Chondrocyte (in vitro differentiated cells): Measurements from ENCODE around the gene AGBL4. TPM values are rescaled to one million over a fixed set of nuclear protein-coding genes. Genes with fewer than 3 reads are reported as not detected.

Experiments
- DNase-seq: peaks from one replicate; pipeline ENCODE4 v3.0.0; 2021; ENCODE audit warnings: mixed read lengths, low spot score
- H3K27ac Mint-ChIP-seq: one replicate; pipeline ENCODE4 v1.8.0; 2021; ENCODE audit warnings: mild to moderate bottlenecking, moderate library complexity, mixed read lengths; ENCODE audit not compliant: unreplicated experiment
- H3K27me3 Mint-ChIP-seq: 2 replicates; pipeline ENCODE4 v1.8.0; 2021; ENCODE audit warnings: low read depth, mixed read lengths
- H3K36me3 Mint-ChIP-seq: 2 replicates; pipeline ENCODE4 v1.8.0; 2021; ENCODE audit warnings: low read depth, mixed read lengths
- H3K4me1 Mint-ChIP-seq: 2 replicates; pipeline ENCODE4 v1.8.0; 2021; ENCODE audit warnings: low read depth, mild to moderate bottlenecking, mixed read lengths
- H3K4me3 Mint-ChIP-seq: one replicate; pipeline ENCODE4 v1.8.0; 2021; ENCODE audit warnings: mild to moderate bottlenecking, moderate library complexity, mixed read lengths; ENCODE audit not compliant: unreplicated experiment
- H3K9me3 Mint-ChIP-seq: 2 replicates; pipeline ENCODE4 v1.8.0; 2021; ENCODE audit warnings: low read depth, mixed read lengths
- total RNA-seq: library from RNA; stranded (reverse); gene quantifications from 3 replicates; pipeline ENCODE4 v1.2.1, GENCODE V29; 2021
- TF ChIP-seq, protein P1 (sequence below): fragments of 200-600 bp; sonication (generic); IDR thresholded peaks from 2 replicates; pipeline ENCODE4 v1.5.0; 2021; ENCODE audit warnings: antibody characterized with exemption, mild to moderate bottlenecking, moderate library complexity

Gene AGBL4
- total RNA-seq, 1 donor from 2014 or later = not detected

DNA sequence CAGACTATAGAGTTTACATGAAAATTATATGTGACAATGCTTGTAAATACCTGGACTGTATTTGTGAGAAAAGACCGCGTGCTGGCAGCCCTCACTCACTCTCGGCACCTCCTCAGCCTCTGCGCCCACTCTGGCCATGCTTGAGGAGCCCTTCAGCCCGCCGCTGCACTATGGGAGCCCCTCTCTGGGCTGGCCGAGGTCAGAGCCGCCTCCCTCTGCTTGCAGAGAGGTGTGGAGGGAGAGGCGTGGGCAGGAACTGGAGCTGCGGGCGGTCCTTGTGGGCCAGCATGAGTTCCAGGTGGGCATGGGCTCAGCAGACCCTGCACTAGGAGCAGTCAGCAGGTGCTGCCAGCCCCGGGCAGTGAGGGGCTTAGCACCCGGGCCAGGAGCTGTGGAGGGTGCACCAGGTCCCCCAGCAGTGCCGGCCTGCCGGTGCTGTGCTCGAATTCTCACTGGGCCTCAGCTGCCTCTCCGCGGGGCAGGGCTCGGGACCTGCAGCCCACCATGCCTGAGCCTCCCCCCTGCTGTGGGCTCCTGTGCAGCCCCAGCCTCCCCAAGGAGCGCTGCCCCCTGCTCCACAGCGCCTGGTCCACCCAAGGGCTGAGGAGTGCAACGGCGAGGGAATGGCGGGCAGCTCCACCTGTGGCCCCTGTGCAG, 482.5 kb downstream of the AGBL4 start:
- TF ChIP-seq, protein P1, sequence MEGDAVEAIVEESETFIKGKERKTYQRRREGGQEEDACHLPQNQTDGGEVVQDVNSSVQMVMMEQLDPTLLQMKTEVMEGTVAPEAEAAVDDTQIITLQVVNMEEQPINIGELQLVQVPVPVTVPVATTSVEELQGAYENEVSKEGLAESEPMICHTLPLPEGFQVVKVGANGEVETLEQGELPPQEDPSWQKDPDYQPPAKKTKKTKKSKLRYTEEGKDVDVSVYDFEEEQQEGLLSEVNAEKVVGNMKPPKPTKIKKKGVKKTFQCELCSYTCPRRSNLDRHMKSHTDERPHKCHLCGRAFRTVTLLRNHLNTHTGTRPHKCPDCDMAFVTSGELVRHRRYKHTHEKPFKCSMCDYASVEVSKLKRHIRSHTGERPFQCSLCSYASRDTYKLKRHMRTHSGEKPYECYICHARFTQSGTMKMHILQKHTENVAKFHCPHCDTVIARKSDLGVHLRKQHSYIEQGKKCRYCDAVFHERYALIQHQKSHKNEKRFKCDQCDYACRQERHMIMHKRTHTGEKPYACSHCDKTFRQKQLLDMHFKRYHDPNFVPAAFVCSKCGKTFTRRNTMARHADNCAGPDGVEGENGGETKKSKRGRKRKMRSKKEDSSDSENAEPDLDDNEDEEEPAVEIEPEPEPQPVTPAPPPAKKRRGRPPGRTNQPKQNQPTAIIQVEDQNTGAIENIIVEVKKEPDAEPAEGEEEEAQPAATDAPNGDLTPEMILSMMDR = no peak
- Mint-ChIP-seq H3K4me3 (no peak overlapping the region), H3K27ac (no peak overlapping the region), H3K27me3 (no peaks in the 10 kb centered on the region), H3K9me3 (peaks cover 40% of the 10 kb centered on the region), H3K4me1 (no peaks in the 10 kb centered on the region), H3K36me3 (no peaks in the 10 kb centered on the region)
- DNase-seq = peak; percentile 76

DNA sequence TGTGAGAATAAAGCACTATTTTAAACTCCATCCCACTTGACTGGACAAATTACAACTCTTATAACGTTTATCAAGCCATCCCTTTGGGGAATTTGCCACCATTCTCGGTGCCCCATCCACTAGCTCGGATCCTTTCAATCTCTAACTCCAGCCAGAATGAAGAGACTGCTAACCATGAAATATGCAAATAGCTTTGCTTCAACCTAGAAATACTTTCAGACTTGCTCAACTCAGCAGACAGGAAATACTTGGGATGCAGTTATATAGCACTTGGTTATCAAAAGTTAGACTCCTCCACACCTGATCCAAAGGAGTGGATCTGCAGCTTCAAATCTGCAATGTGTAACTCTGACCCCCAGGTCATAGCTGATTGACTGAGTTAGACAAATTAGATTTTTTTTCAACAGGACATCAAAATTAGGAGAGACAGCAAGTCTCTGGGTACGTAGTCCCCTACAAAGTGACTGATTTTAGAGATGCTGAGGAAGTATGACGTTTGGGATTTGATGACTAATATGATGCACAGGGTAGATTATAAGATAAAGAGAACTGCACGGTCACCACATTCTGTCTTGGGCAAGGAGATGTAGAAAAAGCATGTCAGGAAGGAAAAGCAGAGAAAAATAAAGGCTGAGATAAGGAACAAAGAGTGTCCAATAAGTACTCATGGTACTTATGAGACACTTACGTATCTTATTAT, 496.0 kb downstream of the AGBL4 start:
- Mint-ChIP-seq H3K27me3 (no peaks in the 10 kb centered on the region), H3K9me3 (peaks cover 25% of the 10 kb centered on the region), H3K27ac (no peak overlapping the region), H3K4me1 (no peaks in the 10 kb centered on the region), H3K4me3 (no peak overlapping the region), H3K36me3 (no peaks in the 10 kb centered on the region)
- DNase-seq = no peak
- TF ChIP-seq, protein P1 = no peak

DNA sequence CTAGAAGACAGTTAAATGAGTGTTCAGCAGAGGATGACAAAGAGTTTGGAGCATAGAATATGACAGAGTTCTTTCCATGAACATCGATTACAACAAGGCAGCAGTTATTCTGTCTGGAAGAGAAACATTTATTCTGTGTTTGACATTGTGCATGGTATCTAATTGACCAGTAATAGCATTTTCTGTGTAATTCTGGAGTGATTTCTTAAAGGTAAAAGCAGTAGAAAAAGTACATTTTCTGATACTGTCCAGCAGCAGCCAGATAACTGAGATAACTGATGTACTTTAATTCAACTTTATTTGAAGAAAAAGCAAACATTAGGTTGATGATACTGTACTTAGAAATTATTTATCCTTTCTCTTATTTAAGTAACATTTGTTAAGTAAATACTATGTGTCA, 497.1 kb downstream of the AGBL4 start:
- Mint-ChIP-seq H3K27me3 (no peaks in the 10 kb centered on the region), H3K9me3 (peaks cover 27% of the 10 kb centered on the region), H3K27ac (no peak overlapping the region), H3K36me3 (no peaks in the 10 kb centered on the region), H3K4me3 (no peak overlapping the region), H3K4me1 (no peaks in the 10 kb centered on the region)
- DNase-seq = no peak
- TF ChIP-seq, protein P1 = no peak

DNA sequence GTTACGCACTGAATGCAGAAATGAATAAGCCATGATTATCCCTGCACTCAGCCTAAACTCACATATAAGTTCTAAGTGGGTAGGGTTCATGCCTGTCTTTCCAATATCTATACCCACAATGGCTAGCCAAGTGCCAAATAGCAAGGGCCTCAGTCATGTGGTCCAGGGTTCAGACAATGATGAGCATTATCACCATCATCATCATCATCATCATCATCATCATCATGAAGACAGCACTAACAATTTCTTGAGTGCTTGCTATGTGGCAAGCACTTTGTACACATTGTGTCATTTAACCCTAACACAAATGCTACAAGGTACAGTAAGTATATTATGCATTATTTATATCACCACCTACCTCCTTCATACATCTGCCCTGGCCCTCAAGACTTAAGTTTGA, 500.0 kb downstream of the AGBL4 start:
- no peaks in the 10 kb centered on the region for H3K4me1 Mint-ChIP-seq
- H3K9me3 Mint-ChIP-seq = peaks cover 33% of the 10 kb centered on the region
- H3K27ac Mint-ChIP-seq = no peak overlapping the region

DNA sequence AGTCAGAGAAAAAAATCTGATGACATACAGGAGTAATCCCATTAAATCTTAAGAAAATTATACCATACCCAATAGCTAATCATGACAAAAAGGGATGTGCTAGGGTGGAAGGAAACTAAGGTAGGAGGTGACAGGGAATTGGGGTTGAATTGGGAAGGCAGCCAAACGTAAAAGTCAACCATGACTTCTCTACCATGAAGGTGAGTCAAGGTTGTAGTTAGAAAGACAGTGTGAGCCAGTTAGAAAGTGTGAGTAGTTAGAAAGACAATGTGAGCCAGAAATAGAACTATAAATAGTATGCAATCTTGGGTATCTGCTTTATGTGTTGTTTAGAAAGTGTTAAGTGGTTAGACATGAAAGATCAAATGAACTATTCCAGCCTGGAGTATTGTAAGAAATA, 556.8 kb downstream of the AGBL4 start:
- H3K27ac Mint-ChIP-seq = no peak overlapping the region
- peaks cover 25% of the 10 kb centered on the region for H3K9me3 Mint-ChIP-seq
- TF ChIP-seq, protein P1 = no peak
- no peak overlapping the region for H3K4me3 Mint-ChIP-seq
- H3K4me1 Mint-ChIP-seq = no peaks in the 10 kb centered on the region
- no peaks in the 10 kb centered on the region for H3K36me3 Mint-ChIP-seq
- no peaks in the 10 kb centered on the region for H3K27me3 Mint-ChIP-seq
- no peak for DNase-seq

More for the DNA sequence above, 500.0 kb downstream of the AGBL4 start:
- no peaks in the 10 kb centered on the region for H3K27me3 Mint-ChIP-seq
- DNase-seq = no peak
- TF ChIP-seq, protein P1 = no peak
- H3K36me3 Mint-ChIP-seq = no peaks in the 10 kb centered on the region
- H3K4me3 Mint-ChIP-seq = no peak overlapping the region
